Fibroblast of lung (primary cell): ENCODE measurements around the gene RUBCN. TPM values are rescaled to one million over a fixed set of nuclear protein-coding genes. Genes with fewer than 3 reads are reported as not detected.
"Not testable (repeated sequence)": the region's sequence is repeated elsewhere in the genome, so short reads cannot be mapped to it uniquely, and the experiment has no call there.

Experiments
- DNase-seq, 2 donors: peaks; one replicate each; pipeline versions ENCODE4 v3.0.0 to v3.0.0-alpha.2; 2010; ENCODE audit warnings: low read depth in 2 of 2
- H2AFZ ChIP-seq: 2 replicates; pipeline ENCODE4 v1.5.1; 2012; ENCODE audit warnings: low read length, control low read depth, inconsistent platforms
- H3K27ac ChIP-seq: 2 replicates; pipeline ENCODE4 v1.5.1; 2011; ENCODE audit warnings: low read length, control low read depth; ENCODE audit not compliant: insufficient read depth
- H3K27me3 ChIP-seq: 2 replicates; pipeline ENCODE4 v1.5.1; 2011; ENCODE audit warnings: mild to moderate bottlenecking, low read length; ENCODE audit not compliant: control insufficient read depth, insufficient read depth
- H3K36me3 ChIP-seq: 2 replicates; pipeline ENCODE4 v1.5.1; 2011; ENCODE audit warnings: low read length; ENCODE audit not compliant: control insufficient read depth, insufficient read depth
- H3K4me1 ChIP-seq: 2 replicates; pipeline ENCODE4 v1.5.1; 2011; ENCODE audit warnings: low read length; ENCODE audit not compliant: control insufficient read depth, insufficient read depth; ENCODE audit errors: extremely low read depth
- H3K4me2 ChIP-seq: 2 replicates; pipeline ENCODE4 v1.5.1; 2011; ENCODE audit warnings: low read length, control low read depth; ENCODE audit not compliant: insufficient read depth; ENCODE audit errors: extremely low read depth
- H3K4me3 ChIP-seq, 4 experiments: fragments of 200-600 bp in 1 of 4; sonication (generic) in 1 of 4; replicated peaks in 1 of 4; 2 replicates each; pipeline ENCODE4 v1.5.1; 2011 to 2016; ENCODE audit warnings: low read length in 4 of 4, low read depth in 3 of 4, mild to moderate bottlenecking in 3 of 4, control low read depth in 2 of 4, inconsistent platforms in 1 of 4, mixed read lengths in 1 of 4; ENCODE audit not compliant: insufficient read depth in 1 of 4; ENCODE audit errors: control extremely low read depth in 1 of 4
- H3K79me2 ChIP-seq: 2 replicates; pipeline ENCODE4 v1.5.1; 2012; ENCODE audit warnings: mild to moderate bottlenecking, low read length, inconsistent platforms; ENCODE audit not compliant: control insufficient read depth, insufficient read depth
- H3K9ac ChIP-seq: 2 replicates; pipeline ENCODE4 v1.5.1; 2011; ENCODE audit warnings: mild to moderate bottlenecking, low read length, control low read depth; ENCODE audit not compliant: insufficient read depth
- H3K9me3 ChIP-seq: 2 replicates; pipeline ENCODE4 v1.5.1; 2012; ENCODE audit warnings: low read depth, low read length; ENCODE audit not compliant: control insufficient read depth, insufficient read depth
- H4K20me1 ChIP-seq: 2 replicates; pipeline ENCODE4 v1.5.1; 2011; ENCODE audit warnings: low read length; ENCODE audit not compliant: control insufficient read depth, insufficient read depth; ENCODE audit errors: extremely low read depth
- polyA plus RNA-seq, 2 donors: library from polyadenylated mRNA; depleted of rRNA in 1 of 2; stranded (reverse) in 1 of 2; unstranded in 1 of 2; fragments of >200 nt; gene quantifications; 2 replicates each; pipeline ENCODE4 v1.2.1, GENCODE V29; 2011 to 2012; ENCODE audit warnings: missing spikeins in 1 of 2
- total RNA-seq: library from RNA; depleted of rRNA; stranded (reverse); fragments of >200 nt; gene quantifications from 2 replicates; pipeline ENCODE4 v1.2.1, GENCODE V29; 2014

Gene RUBCN
- total and polyA plus RNA-seq, 2 donors (not counting 1 experiment from before 2014, with no cell fraction given), result 13.0 to 15.2 TPM

DNA sequence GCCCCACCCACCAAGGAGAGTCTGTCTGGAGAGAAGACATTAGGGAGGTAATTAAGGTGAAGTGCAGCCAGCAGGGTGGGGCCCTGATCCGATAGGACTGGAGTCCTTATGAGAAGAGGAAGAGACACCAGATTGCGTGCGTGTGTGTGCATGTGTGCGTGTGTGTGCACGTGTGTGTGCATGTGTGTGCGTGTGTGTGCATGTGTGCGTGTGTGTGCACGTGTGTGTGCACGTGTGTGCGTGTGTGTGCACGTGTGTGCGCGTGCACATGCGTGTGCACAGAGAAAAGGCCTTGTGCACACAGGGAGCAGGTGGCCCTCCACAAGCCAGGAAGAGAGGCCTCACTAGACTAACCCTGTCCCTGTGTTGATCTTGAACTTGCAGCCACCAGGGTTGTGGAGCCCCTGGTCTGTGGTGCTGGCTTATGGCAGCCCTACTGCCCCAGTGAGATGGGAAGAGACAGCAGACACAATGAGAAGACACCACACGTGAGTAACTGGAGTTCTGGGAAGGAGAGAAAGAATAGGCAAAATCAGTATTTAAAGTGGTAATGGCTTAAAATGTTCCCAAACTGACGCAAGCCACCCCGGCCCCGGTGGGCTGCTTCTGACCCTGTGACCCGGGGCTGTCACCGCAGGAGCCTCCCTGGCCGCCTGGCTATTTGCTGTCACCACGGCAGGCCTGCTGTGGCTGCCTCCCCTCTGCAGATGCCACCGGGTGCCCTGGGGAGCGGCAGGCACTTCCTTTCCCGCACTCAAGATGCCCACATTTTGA lies 73.2 kb downstream of the RUBCN start:
- not testable (repeated sequence) for H3K4me2 ChIP-seq, H3K4me3 ChIP-seq, DNase-seq, H3K36me3 ChIP-seq, H3K79me2 ChIP-seq, H2AFZ ChIP-seq, H3K27me3 ChIP-seq, H3K4me1 ChIP-seq, H4K20me1 ChIP-seq, H3K9ac ChIP-seq, H3K27ac ChIP-seq, H3K9me3 ChIP-seq

DNA sequence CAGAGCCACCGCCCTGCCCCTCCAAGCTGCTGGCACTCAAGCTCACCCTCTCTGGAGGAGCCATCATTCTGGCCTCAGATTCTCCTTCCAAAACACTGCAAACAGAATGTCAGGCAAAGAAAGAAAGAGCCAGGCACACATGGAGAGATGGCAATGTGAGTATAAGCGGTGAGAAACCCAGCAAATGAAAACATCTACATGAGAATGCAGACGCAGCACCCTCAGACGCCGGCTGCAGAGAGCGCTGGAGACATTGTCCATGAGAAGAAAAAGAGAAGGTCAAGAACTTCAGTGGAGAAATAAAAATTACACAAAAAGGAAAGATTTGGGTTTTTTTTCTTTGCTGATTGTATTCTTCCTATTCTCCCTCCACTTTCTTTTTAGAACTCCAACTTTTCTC lies 74.4 kb downstream of the RUBCN start:
- not testable (repeated sequence) for H3K4me3 ChIP-seq, H4K20me1 ChIP-seq, H3K27ac ChIP-seq, H2AFZ ChIP-seq, H3K9me3 ChIP-seq, H3K4me2 ChIP-seq, DNase-seq, H3K9ac ChIP-seq, H3K27me3 ChIP-seq, H3K79me2 ChIP-seq, H3K36me3 ChIP-seq, H3K4me1 ChIP-seq

DNA sequence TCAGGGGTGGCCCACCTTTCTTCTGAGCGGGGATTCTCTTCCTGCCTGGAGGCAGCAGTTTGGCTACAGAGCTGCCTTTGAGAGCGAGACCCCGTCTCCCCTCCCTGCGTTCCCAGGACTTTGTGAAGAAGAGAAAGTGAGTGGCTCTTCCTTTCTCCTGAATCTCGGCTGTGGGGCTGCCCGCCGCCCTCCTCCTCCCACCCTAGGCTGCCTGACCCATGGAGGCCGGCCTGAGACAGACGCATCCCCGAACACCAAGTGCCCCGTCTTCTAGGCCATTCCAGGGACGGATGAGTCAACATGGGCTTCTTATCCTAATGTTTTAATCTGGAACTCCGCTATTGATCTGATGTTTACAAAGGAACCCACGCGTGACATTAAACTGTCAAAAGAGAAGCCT lies 74.8 kb downstream of the RUBCN start:
- not testable (repeated sequence) for H3K4me1 ChIP-seq, H4K20me1 ChIP-seq, H3K4me3 ChIP-seq, H3K27me3 ChIP-seq, H3K79me2 ChIP-seq, DNase-seq, H3K27ac ChIP-seq, H3K36me3 ChIP-seq, H3K9ac ChIP-seq, H3K9me3 ChIP-seq, H3K4me2 ChIP-seq, H2AFZ ChIP-seq

DNA sequence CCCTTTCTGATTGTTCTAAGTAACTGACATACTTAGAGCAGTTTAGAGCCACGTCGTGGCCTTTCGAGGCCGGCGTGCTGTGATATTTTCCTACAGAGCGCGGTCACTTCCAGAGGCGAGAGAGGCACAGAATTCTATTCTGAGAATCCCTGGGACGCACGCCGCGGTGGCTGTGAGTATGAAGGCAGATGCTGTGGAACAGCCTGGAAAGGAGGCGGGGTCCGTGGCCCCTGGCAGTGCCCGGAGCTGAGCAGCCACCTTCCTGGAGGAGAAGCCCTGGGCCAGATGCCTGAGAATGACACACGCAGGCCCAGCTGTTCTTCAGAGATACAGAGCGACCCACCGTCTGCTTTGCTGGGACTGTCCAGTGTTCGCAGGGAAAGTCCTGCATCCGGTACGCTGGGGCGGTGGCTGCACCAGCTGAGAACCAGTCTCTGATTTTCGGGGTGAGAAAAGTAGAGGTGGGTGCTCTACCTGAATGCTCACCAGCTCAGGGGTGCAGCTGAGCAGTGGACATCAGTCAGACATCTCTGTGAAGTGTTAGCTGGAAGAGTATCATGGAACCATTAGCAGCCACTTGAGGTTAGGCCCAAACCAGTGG lies 75.4 kb downstream of the RUBCN start:
- H2AFZ ChIP-seq, H3K9me3 ChIP-seq, H3K9ac ChIP-seq, H3K79me2 ChIP-seq, H4K20me1 ChIP-seq, H3K4me2 ChIP-seq, H3K27me3 ChIP-seq, H3K27ac ChIP-seq, H3K4me1 ChIP-seq, DNase-seq, H3K4me3 ChIP-seq, H3K36me3 ChIP-seq: not testable (repeated sequence)

DNA sequence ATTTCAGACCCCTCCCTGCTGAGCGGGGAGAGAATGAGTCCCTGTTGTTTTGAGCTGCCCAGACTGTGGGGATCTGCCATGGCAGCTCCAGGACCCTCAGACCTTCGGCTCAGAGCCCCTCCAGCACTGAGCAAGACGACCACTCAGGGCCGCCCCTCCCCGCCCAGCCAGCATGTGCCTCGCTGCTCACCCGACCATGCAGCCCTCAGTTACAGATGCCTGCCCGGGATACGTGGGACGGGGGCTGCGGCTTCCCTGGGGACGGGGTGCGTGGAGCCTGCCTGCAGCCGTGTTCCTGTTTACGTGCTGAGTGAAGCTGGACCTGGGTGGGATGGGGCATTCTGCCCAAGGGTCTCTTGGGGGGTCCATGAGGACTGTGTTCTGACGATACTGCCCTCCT lies 77.0 kb downstream of the RUBCN start:
- H3K27ac ChIP-seq, DNase-seq, H3K4me3 ChIP-seq, H3K9me3 ChIP-seq, H3K27me3 ChIP-seq, H4K20me1 ChIP-seq, H3K4me2 ChIP-seq, H3K4me1 ChIP-seq, H2AFZ ChIP-seq, H3K36me3 ChIP-seq, H3K9ac ChIP-seq, H3K79me2 ChIP-seq: not testable (repeated sequence)

DNA sequence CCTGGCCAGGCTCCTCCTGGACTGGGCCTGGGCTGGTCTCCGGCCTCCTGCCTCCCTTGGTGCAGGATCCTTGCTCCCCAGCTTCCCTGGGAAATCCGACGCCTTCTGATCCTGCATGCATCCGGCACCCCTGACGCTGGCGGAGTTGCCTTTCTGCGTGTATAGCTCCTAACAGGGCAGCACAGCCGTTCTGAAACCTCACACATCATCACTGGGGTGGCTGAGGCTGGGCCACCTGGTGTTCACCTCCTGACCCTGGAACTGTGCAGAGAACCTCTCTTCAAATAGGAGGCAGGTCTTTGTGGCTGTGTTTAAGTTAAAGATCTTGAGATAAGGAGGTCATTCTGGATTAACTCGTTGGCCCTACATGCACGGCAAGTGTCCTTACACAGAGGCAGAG lies 77.6 kb downstream of the RUBCN start:
- not testable (repeated sequence) for H3K4me2 ChIP-seq, H3K79me2 ChIP-seq, H3K9ac ChIP-seq, H3K27me3 ChIP-seq, H2AFZ ChIP-seq, H3K4me3 ChIP-seq, H3K4me1 ChIP-seq, H3K27ac ChIP-seq, H3K36me3 ChIP-seq, H4K20me1 ChIP-seq, H3K9me3 ChIP-seq, DNase-seq

DNA sequence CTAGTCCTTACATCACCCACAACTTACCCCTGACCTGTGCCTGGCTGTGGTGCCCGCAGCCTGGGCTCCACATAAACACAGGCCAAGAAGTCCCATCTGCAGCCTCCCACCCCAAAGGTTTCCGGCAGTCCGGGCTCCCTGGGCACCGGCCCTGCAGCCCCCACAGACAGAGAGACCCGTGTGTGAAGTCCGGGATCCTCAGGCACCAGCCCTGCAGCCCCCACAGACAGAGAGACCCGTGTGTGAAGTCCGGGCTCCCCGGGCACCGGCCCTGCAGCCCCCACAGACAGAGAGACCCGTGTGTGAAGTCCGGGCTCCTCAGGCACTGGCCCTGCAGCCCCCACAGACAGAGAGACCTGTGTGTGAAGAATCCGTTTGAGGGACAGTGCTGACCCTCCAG lies 78.0 kb downstream of the RUBCN start:
- not testable (repeated sequence) for DNase-seq, H3K36me3 ChIP-seq, H3K4me1 ChIP-seq, H3K4me2 ChIP-seq, H3K27me3 ChIP-seq, H2AFZ ChIP-seq, H3K9ac ChIP-seq, H3K79me2 ChIP-seq, H4K20me1 ChIP-seq, H3K9me3 ChIP-seq, H3K27ac ChIP-seq, H3K4me3 ChIP-seq
